HG03460 (cell line): ENCODE results near the gene SNHG17.
"Not testable (repeated sequence)": the region's sequence is repeated elsewhere in the genome, so short reads cannot be mapped to it uniquely, and the experiment has no call there.

ENCODE experiments used
- ATAC-seq: cut with Tn5 transposase; IDR thresholded peaks from one replicate; pipeline ENCODE4 v1.9.1; 2021; ENCODE audit not compliant: unreplicated experiment

Gene SNHG17

GRCh38 chr20:38421915-38422314 is 13.2 kb downstream of the SNHG17 start:
- ATAC-seq, result no peak

GRCh38 chr20:38420388-38421085 is 14.6 kb downstream of the SNHG17 start:
- ATAC-seq, result no peak

GRCh38 chr20:38418509-38419204 is 16.5 kb downstream of the SNHG17 start:
- no peak for ATAC-seq

- no peak for ATAC-seq
Measured at GRCh38 chr20:38414769-38415450, 20.2 kb downstream of the SNHG17 start.

- ATAC-seq, result no peak
Measured at GRCh38 chr20:38412877-38413577, 22.1 kb downstream of the SNHG17 start.

- not testable (repeated sequence) for ATAC-seq
Measured at GRCh38 chr20:38407822-38408221, 27.3 kb downstream of the SNHG17 start.

- ATAC-seq, result no peak
Measured at GRCh38 chr20:38407321-38407720, 27.8 kb downstream of the SNHG17 start.

GRCh38 chr20:38406476-38406875 is 28.7 kb downstream of the SNHG17 start:
- ATAC-seq, result no peak

- no peak for ATAC-seq
Measured at GRCh38 chr20:38405132-38405531, 30.0 kb downstream of the SNHG17 start.

GRCh38 chr20:38404016-38404415 is 31.1 kb downstream of the SNHG17 start:
- ATAC-seq, result no peak

- ATAC-seq, result no peak
Measured at GRCh38 chr20:38402816-38403215, 32.3 kb downstream of the SNHG17 start.

GRCh38 chr20:38402089-38402488 is 33.0 kb downstream of the SNHG17 start:
- no peak for ATAC-seq

GRCh38 chr20:38395751-38396395 is 39.3 kb downstream of the SNHG17 start:
- ATAC-seq, result not testable (repeated sequence)

- no peak for ATAC-seq
Measured at GRCh38 chr20:38395165-38395564, 40.0 kb downstream of the SNHG17 start.

- ATAC-seq, result no peak
Measured at GRCh38 chr20:38393259-38393658, 41.9 kb downstream of the SNHG17 start.

- ATAC-seq, result no peak
Measured at GRCh38 chr20:38392356-38392755, 42.8 kb downstream of the SNHG17 start.

GRCh38 chr20:38387953-38388352 is 47.2 kb downstream of the SNHG17 start:
- no peak for ATAC-seq

GRCh38 chr20:38386851-38387250 is 48.3 kb downstream of the SNHG17 start:
- ATAC-seq, result no peak

GRCh38 chr20:38386004-38386403 is 49.1 kb downstream of the SNHG17 start:
- ATAC-seq, result no peak

- ATAC-seq, result no peak
Measured at GRCh38 chr20:38383147-38383546, 52.0 kb downstream of the SNHG17 start.

GRCh38 chr20:38377838-38378237 is 57.3 kb downstream of the SNHG17 start:
- not testable (repeated sequence) for ATAC-seq
